ENCODE measurements around the gene STAT5A.

DNA sequence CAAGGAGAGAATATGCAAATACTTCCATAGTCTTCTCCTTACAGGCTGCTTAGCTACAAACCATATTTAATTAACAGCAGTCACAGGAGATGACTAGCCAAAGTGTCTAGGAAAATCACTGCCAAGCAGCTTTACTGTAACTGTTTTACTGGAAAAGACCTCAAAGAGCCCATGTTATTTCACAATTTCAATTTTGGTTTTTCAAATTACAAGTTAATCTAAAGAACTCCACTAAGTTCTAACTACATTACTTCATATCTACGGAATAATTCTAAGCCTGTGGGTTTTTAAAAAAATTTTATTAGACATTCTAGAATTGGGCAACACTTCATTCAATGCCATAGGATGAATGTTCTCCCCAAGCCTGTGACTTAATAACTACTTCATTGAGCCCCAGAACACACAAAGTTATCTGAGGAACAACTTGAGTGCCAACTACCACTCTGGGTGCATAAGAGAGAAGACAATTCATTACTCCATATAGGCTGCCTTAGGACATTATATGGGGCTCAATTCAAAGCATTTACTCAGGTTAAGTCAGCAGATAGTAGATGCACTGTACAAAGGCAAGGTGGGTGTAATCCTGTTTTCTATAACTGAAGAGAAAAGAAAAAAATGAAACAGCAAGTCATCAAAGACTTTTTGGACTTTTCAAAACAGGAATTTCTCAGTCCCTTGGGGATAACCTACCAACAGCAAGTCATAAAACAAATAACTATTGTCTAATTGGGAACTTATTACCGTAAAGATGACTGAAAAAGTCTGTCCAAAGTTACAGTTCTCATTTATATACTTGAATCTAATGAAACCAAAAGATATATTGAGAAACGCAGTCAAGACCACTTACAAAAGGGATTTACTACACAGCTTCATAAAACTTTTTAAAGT is 66.9 kb downstream of the STAT5A start:
- TF ChIP-seq, protein P1, sequence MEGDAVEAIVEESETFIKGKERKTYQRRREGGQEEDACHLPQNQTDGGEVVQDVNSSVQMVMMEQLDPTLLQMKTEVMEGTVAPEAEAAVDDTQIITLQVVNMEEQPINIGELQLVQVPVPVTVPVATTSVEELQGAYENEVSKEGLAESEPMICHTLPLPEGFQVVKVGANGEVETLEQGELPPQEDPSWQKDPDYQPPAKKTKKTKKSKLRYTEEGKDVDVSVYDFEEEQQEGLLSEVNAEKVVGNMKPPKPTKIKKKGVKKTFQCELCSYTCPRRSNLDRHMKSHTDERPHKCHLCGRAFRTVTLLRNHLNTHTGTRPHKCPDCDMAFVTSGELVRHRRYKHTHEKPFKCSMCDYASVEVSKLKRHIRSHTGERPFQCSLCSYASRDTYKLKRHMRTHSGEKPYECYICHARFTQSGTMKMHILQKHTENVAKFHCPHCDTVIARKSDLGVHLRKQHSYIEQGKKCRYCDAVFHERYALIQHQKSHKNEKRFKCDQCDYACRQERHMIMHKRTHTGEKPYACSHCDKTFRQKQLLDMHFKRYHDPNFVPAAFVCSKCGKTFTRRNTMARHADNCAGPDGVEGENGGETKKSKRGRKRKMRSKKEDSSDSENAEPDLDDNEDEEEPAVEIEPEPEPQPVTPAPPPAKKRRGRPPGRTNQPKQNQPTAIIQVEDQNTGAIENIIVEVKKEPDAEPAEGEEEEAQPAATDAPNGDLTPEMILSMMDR (IDR thresholded peaks at IDR 0.05), result no peak
- TF ChIP-seq, protein P2, sequence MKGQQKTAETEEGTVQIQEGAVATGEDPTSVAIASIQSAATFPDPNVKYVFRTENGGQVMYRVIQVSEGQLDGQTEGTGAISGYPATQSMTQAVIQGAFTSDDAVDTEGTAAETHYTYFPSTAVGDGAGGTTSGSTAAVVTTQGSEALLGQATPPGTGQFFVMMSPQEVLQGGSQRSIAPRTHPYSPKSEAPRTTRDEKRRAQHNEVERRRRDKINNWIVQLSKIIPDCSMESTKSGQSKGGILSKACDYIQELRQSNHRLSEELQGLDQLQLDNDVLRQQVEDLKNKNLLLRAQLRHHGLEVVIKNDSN (IDR thresholded peaks at IDR 0.05; ENCODE audit: borderline replicate concordance, low read depth), result no peak
- TF ChIP-seq RAD21 (IDR thresholded peaks at IDR 0.05; ENCODE audit: low read length), result no peak
- no peak for TF ChIP-seq EZH2phosphoT487 (IDR thresholded peaks at IDR 0.05; ENCODE audit: borderline replicate concordance, low read depth)
- TF ChIP-seq EP300 (IDR thresholded peaks at IDR 0.05; ENCODE audit: borderline replicate concordance in 1 of 2, low read depth in 1 of 2, low read length in 1 of 2), result no peak
